ENCODE data around the gene KRTAP5-1.

GRCh38 chr11:1600626-1601025, 15.5 kb upstream of the KRTAP5-1 start:
- TF ChIP-seq POLR2A (IDR thresholded peaks at IDR 0.05; ENCODE audit: low read depth, low read length) = no peak
- no peak for TF ChIP-seq POLR2AphosphoS5 (IDR thresholded peaks at IDR 0.05; ENCODE audit: low read depth, low read length)
- no peak for TF ChIP-seq TAF1 (IDR thresholded peaks at IDR 0.05; ENCODE audit: low read depth, low read length)

All from GM12891 (cell line).